Activated CD8-positive, alpha-beta memory T cell treated with anti-CD3 and anti-CD28 coated beads for 36 hours (primary cell): ENCODE measurements around the gene SUN2. TPM values are rescaled to one million over a fixed set of nuclear protein-coding genes. Genes with fewer than 3 reads are reported as not detected.

ENCODE experiments used
- CTCF ChIA-PET: fragments of 350-600 bp; sonication (Branson Sonifier 250); formaldehyde crosslinking; loops from one replicate; lab custom pipeline; 2021; ENCODE audit warnings: antibody characterized with exemption; lab: Charles Lee
- POLR2A ChIA-PET: fragments of 350-600 bp; sonication (Branson Sonifier 250); formaldehyde crosslinking; loops from one replicate; lab custom pipeline; 2021; ENCODE audit warnings: antibody characterized with exemption; lab: Charles Lee
- total RNA-seq, 2 experiments: library from RNA; stranded (reverse); gene quantifications; one replicate each; pipeline ENCODE4 v1.2.3, GENCODE V29; 2021

Gene SUN2
- total RNA-seq, 2 experiments from 2014 or later = 96.4 to 96.9 TPM

DNA sequence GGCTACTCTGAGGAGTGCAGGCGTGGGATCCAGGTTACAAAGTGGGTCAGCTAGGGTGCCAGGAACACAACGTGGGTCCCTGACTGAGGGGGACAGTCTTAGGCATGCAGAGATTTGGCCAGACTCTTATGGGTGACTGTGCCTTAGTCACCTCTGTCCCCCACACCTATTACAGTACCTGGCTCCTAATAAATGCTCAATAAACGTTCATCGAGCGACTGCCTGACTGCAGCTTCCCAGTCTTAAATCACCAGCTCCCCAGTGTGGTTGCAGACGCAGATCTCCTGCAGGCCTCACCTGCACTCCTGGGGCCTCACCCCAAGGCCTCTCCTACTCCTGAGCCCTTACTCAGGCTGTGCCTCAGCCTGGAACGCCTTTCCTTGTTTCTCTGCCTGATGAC is 3.2 kb upstream of the SUN2 start:
- ChIA-PET POLR2A (interaction anchor here (1.0 kb wide), 1 partner anchor 53 kb away, joined by 3 read pairs; the partner anchor contains the start of gene GTPBP1), CTCF (interaction anchor here (0.6 to 2.2 kb wide), 8 partner anchors 10 to 397 kb away, joined by 3 to 11 read pairs (median 4); no protein-coding TSS in a partner anchor)

DNA sequence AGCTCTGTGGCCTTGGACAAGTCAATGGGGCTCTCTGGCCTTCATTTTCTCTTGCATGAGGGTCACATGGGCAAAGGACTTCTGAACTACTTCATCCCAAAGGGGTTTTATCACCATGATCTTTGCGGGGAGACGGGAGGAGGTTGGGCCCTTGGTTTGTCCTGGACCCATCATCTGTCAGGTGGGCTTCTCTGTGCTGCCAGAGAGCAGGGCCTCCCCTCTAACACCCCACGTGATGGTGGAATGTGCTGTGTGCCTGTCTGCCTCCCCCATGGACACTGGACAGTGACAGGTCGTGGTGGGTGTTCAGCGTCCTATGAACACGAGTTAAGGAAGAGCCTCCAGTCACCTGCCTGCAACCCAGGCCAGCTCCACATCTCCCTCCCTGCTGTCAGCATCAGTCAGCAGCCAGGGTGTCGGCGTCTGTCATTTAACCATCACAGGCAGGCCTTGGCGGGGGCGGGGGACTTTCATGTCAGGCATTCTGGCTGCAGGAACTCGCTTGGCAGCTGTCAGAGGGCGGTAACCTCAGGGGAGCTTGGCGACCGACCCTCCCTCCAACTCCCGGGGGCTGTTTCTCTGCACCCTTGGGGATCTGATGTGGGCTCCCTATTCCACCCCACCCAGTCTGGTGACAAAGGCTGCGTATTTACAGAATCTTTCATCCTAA is 2.6 kb upstream of the SUN2 start:
- ChIA-PET POLR2A (interaction anchor here (0.6 to 1.0 kb wide), 4 partner anchors 50 to 256 kb away, joined by 3 to 8 read pairs (median 4); partner anchors contain the start of genes APOBEC3C and GTPBP1), CTCF (interaction anchor here (0.6 to 2.2 kb wide), 7 partner anchors 10 to 398 kb away, joined by 3 to 11 read pairs (median 4); no protein-coding TSS in a partner anchor)

DNA sequence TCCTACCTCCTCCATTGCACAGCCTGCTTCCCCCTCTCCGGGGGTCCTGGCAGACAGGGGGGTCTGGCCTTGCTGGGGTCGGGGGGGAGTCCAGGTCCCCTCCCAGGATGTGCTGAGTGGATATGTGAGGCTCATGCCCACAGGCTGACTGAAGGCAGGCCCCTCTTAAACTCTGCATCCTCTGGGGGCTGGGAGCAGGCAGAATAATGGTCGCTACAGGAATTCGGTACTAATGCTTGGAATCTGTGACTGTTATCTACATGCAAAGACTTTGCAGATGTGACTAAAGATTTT is 1.6 kb upstream of the SUN2 start:
- ChIA-PET CTCF (interaction anchor here (1.9 to 2.2 kb wide), 2 partner anchors 11 to 86 kb away, joined by 9 to 11 read pairs; no protein-coding TSS in a partner anchor), POLR2A (interaction anchor here (1.0 kb wide), 1 partner anchor 114 kb away, joined by 3 read pairs; no protein-coding TSS in a partner anchor)

DNA sequence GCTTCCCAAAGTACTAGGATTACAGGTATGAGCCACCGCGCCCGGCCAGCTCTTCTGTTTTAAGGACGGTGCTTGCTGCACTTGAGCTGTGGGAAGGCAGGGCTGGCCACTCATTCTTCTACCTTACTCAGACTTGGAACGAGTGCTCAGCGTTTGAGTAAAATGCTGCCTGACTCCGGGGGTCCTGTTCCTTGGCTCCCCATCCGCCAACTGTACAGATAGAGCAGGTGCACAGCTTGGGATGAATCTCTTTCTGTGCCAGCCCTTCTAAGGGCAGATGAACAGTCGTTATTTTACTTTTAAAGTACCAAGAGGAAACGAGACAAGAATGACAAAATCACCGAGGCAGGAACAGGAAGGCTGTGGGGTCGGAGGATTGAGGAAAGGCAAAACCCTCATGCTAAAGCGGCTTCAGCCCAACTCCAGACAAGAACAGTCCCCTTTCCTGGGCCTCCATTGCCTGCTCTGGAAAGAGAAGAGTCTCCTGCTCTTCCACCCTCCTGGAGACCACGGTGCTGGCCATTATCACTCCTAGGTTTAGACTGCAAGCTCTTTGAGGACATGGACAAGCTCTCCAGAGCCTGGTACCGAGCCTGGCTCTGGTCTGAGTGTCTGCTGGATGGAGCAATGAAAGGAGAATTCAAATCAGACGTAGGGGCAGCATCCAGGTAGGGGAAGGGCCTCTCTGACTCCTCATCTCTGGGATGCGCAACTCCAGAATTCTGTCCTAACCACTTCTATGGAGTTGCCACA is 1.1 kb upstream of the SUN2 start:
- ChIA-PET CTCF (interaction anchor here (0.9 to 2.2 kb wide), 4 partner anchors 75 to 113 kb away, joined by 3 to 9 read pairs (median 4); partner anchors contain the start of gene TOMM22), POLR2A (interaction anchor here (1.0 to 1.2 kb wide), 3 partner anchors 51 to 115 kb away, joined by 3 to 5 read pairs (median 5); partner anchors contain the start of gene GTPBP1)

DNA sequence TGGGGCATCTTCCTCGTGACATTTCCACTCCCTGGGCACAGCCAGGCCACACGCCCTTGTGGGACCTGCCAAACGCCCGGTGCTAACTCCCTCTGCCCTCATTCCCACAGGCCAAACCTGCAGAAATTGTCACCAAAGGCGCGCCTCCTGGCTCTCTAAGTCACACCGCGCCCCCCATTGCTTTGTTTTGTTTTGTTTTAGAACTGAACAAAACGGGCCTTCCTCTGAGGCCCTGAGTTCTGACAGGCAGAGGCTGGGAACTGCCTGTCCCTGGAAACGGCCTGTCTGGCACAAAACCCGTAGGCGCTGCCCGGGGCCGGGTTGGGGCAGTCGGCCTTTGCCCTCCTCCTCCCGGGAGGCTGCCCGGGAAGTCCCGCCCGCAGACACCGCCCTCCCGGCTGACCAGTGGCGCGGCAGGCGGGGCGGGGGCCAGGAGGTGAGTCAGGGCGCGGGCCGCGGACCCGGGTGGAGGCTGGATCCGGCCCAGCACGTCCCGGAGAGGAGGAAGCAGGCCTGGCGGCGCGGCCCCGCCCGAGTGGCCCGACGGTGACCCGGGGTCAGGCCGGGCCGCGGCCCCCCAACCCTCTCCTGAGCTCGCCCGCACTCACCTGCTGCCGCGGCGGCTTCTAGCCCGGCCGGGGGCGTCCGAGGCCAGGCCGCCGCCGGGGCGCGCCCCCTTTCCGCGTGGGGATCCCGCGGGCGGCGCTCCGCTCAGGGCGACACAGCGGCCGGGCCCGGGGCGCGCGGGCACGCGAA is 465 bp downstream of the SUN2 start:
- POLR2A ChIA-PET = interaction anchor here (0.5 to 1.0 kb wide), 2 partner anchors 21 to 289 kb away, joined by 3 to 4 read pairs; no protein-coding TSS in a partner anchor
- CTCF ChIA-PET = interaction anchor here (0.9 to 1.3 kb wide), 3 partner anchors 23 to 114 kb away, joined by 3 to 5 read pairs (median 3); no protein-coding TSS in a partner anchor

DNA sequence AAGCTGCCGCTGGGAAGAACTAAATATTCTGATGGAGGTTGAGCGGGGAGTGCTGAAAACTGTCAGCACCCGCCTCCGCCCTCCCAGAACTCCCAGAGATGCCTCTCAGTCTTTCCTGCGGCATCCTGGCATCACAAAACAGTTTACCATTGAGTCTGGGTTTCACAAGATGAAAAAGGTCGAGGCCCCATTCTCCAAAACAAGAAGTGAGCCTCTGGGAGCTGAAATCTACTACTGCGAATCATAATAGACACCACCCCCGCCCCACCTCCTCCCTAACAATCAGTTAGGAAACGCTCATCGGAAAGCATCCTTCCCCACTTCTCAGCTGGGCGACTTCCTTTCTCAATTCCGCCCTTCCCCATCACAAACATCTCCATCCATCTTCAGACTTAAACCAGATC is 1.0 kb downstream of the SUN2 start:
- POLR2A ChIA-PET = interaction anchor here (1.0 kb wide), 1 partner anchor 20 kb away, joined by 4 read pairs; no protein-coding TSS in a partner anchor
- CTCF ChIA-PET = interaction anchor here (0.7 to 0.9 kb wide), 2 partner anchors 22 to 59 kb away, joined by 3 to 5 read pairs; no protein-coding TSS in a partner anchor

DNA sequence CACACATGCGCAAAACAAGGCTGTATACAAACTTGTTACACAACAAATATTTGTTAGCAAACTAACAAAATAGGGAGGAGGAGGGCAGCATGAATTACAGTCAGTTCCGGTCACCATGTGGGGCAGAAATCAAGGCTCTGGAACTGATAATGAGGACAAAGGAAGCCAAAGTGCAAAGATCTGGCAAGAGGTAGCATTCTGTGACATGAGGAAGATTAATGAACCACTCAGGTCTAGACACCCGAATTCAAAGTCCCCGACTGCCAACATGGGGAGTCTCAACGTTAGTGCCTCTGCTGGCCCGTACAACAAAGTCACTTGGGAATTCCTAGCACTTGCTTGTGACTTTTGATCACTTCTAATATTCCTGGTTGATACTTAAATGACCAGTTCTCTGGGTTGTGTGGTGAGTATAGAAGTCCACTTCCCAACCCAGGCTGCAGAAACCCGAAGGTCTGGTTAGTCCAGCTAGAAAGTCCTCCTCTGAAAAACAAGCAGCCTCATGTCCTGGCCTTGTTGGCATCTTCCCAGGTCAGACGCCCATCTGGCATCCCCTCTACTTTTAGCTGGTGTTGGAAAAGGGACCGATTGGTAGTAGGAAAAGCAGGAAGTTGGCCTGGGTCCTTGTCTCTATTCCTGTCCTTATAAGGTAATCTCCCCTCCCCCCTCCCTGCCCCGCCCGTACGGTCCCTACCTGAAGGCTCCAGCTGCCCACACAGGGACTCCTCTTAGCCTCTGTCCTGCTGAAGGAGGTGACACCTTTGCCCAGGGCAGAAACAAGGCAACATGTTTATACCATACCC is 1.6 kb downstream of the SUN2 start:
- ChIA-PET POLR2A (interaction anchor here (1.0 kb wide), 2 partner anchors 18 to 19 kb away, joined by 4 to 10 read pairs; no protein-coding TSS in a partner anchor), CTCF (interaction anchor here (0.7 to 0.9 kb wide), 2 partner anchors 21 to 59 kb away, joined by 3 to 5 read pairs; no protein-coding TSS in a partner anchor)

DNA sequence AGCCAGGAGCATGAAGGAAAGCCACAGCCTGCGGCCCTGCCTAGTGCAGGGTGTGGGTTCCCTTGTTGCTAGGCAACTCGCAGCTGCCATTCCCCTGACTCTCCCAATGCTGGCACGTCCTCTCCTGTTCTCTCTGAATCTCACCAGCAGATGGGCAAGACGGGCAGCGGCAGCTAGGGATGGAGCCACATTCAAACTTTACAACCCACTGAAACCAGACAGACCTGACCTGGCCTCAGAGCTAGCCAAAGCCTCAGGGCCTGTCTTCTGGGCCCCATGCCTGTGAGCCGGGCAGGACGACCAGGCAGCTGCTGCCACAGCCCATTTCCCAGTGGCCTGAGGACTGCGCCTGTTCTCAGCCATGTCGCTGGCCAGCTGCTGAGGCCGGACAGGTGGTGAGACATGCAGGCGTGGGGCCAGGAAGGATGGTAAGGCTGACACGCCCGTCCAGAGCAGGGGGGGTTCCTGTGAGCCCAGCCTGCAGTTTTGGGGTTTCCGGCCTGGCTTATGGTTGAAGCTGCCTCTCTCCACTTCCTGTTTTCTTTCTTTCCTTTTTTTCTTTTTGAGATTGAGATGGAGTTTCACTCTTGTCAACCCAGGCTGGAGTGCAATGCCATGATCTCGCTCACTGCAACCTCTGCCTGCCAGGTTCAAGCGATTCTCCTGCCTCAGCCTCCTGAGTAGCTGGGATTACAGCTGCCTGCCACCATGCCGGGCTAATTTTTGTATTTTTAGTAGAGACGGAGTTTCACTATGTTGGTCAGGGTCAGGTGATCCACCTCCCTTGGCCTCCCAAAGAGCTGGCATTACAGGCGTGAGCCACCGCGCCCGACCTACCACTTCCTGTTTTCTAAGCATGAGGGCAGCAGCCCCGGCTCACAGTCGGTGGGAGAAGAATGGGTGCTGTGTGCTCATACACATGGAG is 4.1 kb downstream of the SUN2 start:
- ChIA-PET POLR2A (interaction anchor here (0.5 to 1.7 kb wide), 10 partner anchors 8 to 343 kb away, joined by 3 to 7 read pairs (median 3); partner anchors contain the start of gene GTPBP1), CTCF (interaction anchor here (0.7 to 2.4 kb wide), 10 partner anchors 12 to 251 kb away, joined by 3 to 12 read pairs (median 3); no protein-coding TSS in a partner anchor)

DNA sequence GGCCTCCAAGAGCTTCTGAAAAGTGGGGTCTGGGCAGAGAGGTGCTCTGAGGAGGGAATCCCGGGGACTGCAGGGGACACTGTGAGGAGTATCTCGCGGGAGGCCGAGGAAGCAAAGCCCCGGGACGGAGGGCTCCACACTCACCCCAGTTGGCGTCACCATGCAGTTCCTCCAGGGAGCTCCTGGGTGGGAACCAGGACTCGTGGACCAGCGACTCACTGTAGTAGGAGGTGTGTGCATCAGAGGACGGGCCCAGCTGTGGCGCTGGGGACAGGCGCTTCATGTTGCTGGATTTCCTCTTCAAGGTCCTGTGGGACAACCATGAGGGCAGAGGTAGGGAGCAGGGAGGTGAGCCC is 4.8 kb downstream of the SUN2 start:
- ChIA-PET CTCF (interaction anchor here (0.9 to 2.4 kb wide), 6 partner anchors 11 to 92 kb away, joined by 3 to 12 read pairs (median 4); no protein-coding TSS in a partner anchor), POLR2A (interaction anchor here (0.6 to 1.7 kb wide), 5 partner anchors 8 to 45 kb away, joined by 3 to 5 read pairs (median 3); partner anchors contain the start of gene GTPBP1)

DNA sequence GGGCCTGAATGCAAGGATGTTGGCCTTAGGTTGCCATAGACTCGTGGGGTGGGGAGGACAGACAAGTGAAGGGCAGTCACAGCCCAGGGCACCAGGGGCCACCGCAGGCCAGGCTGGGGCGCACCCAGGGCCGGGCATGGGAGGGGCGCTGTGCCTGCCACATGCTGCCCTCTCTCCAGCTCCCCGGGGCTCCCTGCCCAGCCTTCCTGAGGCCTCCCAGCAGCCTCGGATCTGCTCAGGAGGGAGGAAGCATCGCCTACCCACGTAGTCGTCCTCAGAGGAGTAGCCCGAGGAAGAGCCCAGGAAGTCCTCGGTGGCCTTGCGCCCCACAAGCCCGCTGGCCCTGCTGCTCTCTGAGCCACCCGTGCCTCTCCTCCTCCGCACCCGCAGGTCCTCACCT is 5.2 kb downstream of the SUN2 start:
- ChIA-PET POLR2A (interaction anchor here (1.3 to 1.7 kb wide), 3 partner anchors 16 to 45 kb away, joined by 4 to 5 read pairs (median 5); partner anchors contain the start of gene GTPBP1), CTCF (interaction anchor here (1.0 to 2.4 kb wide), 4 partner anchors 11 to 44 kb away, joined by 3 to 12 read pairs (median 6); no protein-coding TSS in a partner anchor)

DNA sequence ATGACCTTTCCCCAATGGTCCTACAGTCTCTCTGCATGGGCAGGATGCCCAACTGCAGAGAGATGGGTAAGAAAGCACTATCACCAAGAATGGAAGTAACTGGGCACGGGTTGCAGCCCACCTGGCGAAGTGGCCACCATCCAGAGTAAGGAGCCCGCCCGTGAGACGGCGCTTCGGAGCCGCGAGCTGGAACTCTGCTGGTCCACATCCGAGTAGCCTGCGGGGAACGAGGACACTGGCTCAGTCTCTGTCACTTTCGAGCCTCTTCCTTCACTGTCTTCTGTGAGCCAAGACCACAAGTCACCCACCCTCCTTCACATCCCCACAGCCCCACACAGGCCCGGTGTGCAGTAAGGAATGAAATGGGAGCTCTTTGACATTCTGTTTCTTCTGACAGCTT is 5.7 kb downstream of the SUN2 start:
- CTCF ChIA-PET = interaction anchor here (0.6 to 2.3 kb wide), 3 partner anchors 13 to 93 kb away, joined by 3 to 7 read pairs (median 6); partner anchors contain the start of gene NPTXR
- POLR2A ChIA-PET = interaction anchor here (1.3 kb wide), 1 partner anchor 15 kb away, joined by 5 read pairs; no protein-coding TSS in a partner anchor

DNA sequence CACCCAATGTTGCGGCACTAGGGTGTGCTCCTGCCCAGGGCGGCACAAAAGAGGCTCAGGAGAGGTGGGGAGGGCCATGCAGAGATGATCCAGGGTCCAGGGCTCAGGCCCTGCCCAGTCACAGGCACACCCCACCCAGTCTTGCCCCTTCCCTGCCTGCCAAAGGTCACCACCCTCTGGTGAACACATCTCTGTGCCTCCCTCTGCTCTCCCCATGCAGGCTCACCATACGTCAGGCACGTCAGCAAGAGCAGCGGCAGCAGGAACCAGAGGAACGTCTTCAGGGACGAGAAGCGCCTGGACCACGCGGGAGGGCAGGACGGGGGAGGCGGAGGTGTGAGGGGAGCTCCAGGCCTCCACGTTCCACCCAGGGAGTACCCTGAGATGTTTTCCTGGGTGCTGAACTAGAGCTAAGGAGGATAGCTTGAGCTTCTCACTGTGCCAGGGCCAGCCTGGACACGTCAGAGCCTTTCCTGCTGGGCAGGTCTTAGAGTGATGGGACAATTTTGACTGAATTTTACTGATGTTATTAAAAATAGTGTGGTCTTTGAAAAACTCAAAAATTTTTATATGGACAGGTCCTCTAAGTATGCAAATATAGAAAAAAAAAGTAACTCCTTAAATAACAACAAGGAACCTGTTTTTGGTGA is 7.2 kb downstream of the SUN2 start:
- POLR2A ChIA-PET = no interaction called here
- CTCF ChIA-PET = interaction anchor here (0.6 to 2.3 kb wide), 2 partner anchors 17 to 94 kb away, joined by 3 to 6 read pairs; partner anchors contain the start of gene NPTXR

DNA sequence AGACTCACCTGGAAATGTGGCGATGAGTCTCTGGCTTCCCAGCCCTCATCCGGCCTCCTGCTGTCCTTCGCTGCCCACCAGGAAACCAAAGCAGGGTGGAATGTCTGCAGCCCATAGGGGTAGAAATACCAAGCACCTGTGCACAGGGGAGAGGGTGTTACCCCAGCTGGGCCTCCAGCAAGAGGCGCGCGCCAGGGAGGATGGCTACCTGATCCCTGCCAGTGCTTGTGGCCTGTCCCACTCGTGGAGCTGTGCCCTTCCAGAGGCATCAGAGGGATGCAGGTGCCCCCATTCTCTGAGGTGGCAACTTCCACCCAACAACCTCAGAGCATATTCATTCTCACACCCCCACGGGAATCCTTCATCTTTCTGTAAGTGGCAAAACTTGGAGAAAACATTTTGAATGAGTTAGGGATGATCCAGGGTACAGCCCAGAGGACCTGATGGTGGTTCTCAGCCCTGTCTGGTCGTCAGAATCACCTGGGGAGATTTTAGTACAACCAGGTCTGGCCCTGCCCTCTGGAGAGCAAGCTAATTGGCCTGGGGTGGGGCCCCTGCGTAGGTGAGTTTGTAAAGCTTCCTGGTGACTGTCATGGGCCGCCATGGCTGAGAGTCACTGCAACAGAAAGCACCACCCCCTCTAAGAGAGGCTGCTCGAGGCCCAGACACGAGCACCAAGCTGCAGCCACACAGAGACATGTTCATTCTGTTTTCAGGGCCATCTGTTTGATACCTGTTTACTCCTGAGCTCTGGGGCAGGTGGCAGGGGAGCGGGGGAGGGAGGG is 9.9 kb downstream of the SUN2 start:
- POLR2A ChIA-PET = interaction anchor here (0.8 to 1.1 kb wide), 2 partner anchors 13 to 40 kb away, joined by 4 read pairs; no protein-coding TSS in a partner anchor

DNA sequence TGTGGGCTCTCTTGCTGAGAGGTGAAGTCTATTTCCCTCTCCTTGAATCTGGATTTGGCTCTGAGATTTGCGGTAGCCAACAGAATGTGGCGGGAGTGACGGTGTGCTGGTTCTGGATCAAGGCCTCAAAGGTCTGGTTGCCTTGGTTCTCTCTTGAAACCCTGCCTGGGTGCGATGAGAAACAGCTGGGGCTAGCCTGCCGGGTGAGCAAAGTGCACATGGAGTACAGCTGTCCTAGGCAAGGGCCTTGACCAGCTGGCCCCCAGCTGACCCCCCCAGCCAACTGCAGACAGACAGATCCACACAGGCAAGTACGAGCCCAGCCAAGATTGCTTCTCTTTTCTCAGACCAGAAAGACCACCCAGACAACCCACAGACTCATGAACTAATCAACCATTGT is 10.8 kb downstream of the SUN2 start:
- CTCF ChIA-PET = no interaction called here

More for the DNA sequence above, 9.9 kb downstream of the SUN2 start:
- CTCF ChIA-PET = interaction anchor here (1.0 to 1.2 kb wide), 3 partner anchors 13 to 20 kb away, joined by 3 to 6 read pairs (median 4); no protein-coding TSS in a partner anchor

More for the DNA sequence above, 10.8 kb downstream of the SUN2 start:
- POLR2A ChIA-PET = no interaction called here
